Endometrial microvascular endothelial cells (primary cell): ENCODE data around the gene MICAL2. TPM values are rescaled to one million over a fixed set of nuclear protein-coding genes. Genes with fewer than 3 reads are reported as not detected.

Experiments
- in situ Hi-C: cut with HindIII; loops from 2 replicates; pipeline ENCODE4 v1.10.0; 2017; ENCODE audit warnings: low sequenced_read_pairs, low pct_unique_long_range_greater_than_20kb; ENCODE audit errors: inconsistent ontology term
- total RNA-seq: library from RNA; depleted of rRNA; stranded (reverse); fragments of >200 nt; gene quantifications from one replicate; pipeline ENCODE4 v1.2.3, GENCODE V29; 2015; ENCODE audit errors: inconsistent ontology term

The MICAL2 gene
- total RNA-seq, 1 donor from 2014 or later, result 149 TPM

GRCh38 chr11:12175694-12176241, 65.4 kb downstream of the MICAL2 start:
- in situ Hi-C loops, result no loop called here

- in situ Hi-C loops, result no loop called here
Observed at GRCh38 chr11:12176410-12176809, 66.0 kb downstream of the MICAL2 start.

GRCh38 chr11:12177739-12178338, 67.4 kb downstream of the MICAL2 start:
- in situ Hi-C loops, result no loop called here

- in situ Hi-C loops, result no loop called here
Observed at GRCh38 chr11:12179019-12179418, 68.6 kb downstream of the MICAL2 start.

- in situ Hi-C loops, result no loop called here
Observed at GRCh38 chr11:12179531-12179930, 69.1 kb downstream of the MICAL2 start.

DNA sequence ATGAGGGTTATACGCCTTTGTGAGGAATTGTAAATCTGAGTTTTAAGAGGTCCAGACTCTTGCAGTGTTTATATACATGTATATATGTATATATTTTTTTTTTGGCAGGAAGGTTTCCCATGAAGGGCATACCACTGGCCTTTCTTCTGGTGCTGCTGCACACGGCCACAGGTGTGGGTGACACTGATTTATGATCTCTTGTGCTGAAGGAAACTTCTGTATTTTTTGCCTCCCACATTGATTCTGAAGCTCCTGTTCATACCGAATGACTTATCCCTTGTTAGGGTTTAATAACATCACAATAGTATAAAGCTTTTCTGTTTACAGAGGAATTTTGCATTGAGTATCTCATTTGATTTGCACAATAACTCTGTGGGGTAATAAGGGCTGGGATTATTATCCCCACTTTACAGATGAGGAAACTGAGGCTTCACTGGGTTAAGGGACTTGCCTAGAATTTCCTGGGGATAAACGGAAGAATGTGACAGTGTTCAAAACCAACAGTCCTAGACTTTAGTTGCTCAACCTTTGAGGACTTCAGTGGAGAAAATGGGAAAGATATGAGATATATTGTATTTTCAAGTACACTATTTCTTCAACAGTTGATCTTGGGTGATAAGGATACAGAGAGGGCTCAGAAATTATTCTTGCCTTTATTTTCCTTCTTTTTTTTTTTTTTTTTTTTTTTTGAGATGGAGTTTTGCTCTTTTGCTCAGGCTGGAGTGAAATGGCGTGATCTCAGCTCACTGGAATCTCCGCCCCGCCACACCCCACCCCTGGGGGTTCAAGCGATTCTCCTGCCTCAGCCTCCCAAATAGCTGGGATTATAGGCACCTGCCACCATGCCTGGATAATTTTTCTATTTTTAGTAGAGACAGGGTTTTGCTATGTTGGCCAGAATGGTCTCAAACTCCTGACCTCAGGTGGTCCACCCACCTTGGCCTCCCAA, 70.1 kb downstream of the MICAL2 start:
- in situ Hi-C loops, result no loop called here

DNA sequence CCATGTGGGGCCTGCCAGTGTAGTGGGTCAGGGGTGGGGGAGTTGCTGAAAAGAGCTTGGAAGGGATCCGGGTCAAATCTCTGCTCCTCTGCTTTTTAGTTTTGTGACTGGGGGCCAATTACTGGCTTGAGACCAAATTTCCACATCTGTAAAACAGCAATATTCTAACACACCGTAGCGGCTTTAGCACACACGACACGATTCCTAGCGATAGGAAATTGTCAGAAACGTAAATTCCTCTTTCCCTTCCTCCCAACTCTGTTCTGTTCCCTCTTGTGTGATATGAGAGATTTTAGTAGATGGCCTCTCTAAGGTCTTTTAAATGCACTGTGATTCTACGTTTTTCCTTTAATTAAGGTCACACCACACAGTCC, 71.9 kb downstream of the MICAL2 start:
- in situ Hi-C loops, result no loop called here

DNA sequence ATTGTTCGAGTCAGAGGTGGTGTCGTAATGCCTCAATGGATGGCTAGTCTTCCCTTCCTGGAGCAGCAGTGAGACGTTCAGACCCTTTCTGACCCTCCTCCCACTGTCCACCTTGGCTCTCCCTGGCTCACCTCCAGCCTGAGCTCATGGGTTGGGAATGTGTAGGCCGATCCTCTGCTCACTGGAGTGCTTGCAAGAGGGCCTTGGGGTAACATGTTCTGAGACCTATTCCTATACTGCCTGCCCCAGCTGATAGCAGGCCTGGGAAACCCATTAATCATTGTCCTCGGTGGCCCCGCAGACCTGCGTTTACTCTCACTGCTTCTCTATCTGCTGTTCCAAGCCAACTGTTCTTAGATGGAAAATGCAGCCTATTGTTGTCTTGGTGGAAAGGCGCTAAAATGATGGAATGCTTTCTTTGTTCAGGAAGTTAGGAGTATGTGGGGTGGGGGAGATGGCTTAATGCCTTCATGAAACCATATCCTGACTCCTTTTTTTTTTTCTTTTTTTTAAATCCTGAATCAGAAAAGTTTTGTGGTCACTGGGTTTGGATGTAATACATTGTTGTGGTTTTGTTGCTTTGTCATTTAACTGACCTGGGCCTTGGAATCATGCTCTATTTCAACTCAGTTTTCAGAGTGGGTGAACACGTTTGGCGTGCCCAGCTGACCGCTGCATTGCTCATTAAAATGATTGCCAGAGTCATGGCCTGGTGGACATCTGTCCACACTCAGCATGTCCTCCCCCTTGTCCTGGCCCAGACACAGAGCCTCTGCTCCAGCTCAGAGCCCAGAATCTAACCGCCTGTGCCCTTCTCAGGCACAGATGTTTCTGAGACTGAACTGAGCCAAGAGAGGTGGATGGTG, 72.5 kb downstream of the MICAL2 start:
- in situ Hi-C loops, result no loop called here

GRCh38 chr11:12183827-12184620, 73.6 kb downstream of the MICAL2 start:
- in situ Hi-C loops, result no loop called here

DNA sequence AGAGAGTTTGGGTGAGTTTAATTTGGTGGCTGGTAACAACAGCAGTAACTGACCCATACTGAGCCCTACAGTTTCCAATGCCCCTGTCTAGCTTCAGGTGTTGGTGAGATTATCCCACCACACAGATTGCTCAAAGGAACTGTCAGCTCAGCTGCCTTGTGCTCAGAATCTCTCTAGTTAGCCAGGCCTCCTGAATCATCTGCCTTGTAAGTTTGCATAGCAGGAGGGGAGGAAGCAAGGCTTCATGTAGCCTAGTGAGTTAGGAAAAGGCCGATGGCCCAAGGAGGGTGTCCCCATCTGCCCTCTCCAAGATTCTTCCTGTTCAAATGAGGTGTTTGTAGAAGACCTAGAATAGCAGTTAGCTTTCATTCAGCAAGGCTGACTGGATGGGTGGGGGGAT, 74.3 kb downstream of the MICAL2 start:
- in situ Hi-C loops, result no loop called here

DNA sequence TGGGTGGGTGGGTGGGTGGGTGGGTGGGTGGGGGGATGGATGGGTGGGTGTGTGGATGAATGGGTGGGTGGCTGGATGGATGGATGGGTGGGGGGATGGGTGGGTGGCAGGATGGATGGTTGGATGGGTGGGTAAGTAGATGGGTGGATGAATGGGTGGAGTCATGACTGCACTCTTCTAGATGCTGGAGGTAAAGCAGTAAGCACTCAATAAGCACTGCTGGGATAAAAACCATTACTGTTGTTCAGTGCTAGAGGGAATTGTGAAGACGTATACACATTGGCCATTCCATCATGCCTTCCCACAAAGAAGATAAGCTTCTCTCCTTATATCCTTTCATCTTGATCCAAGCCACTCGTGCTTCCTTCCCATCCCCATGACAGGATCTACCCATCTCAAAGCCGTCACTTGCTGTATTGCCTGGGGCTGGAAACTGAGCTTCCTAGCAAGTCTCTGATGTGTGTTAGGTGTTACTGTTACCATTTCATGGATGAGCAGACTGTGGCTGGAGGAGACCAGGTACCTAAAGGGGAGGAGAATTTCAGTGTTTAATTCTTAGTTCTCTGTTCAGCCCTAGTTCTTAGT, 74.8 kb downstream of the MICAL2 start:
- in situ Hi-C loops, result no loop called here

- in situ Hi-C loops, result no loop called here
Observed at GRCh38 chr11:12185914-12186313, 75.5 kb downstream of the MICAL2 start.

DNA sequence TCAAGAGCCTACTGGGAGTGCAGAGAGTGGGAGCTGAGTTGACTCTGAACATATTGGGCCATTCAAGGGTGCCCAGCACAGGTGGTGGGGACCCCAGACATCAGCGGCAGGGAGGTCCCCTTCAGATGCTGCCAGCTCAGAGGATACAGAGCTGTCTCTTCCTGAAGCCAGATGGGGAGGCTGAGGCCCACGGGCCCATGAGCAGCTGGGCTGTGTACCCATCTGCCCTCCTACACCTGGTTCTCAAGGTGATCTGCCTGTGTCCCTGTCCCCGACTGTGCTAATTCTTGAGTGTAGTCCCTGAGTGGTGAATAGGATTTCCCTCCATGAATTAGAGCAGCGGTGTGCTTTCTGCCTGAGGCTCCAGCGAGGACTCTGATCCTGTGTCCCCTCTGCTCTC, 76.3 kb downstream of the MICAL2 start:
- in situ Hi-C loops, result no loop called here

GRCh38 chr11:12187399-12187798, 77.0 kb downstream of the MICAL2 start:
- in situ Hi-C loops, result no loop called here

DNA sequence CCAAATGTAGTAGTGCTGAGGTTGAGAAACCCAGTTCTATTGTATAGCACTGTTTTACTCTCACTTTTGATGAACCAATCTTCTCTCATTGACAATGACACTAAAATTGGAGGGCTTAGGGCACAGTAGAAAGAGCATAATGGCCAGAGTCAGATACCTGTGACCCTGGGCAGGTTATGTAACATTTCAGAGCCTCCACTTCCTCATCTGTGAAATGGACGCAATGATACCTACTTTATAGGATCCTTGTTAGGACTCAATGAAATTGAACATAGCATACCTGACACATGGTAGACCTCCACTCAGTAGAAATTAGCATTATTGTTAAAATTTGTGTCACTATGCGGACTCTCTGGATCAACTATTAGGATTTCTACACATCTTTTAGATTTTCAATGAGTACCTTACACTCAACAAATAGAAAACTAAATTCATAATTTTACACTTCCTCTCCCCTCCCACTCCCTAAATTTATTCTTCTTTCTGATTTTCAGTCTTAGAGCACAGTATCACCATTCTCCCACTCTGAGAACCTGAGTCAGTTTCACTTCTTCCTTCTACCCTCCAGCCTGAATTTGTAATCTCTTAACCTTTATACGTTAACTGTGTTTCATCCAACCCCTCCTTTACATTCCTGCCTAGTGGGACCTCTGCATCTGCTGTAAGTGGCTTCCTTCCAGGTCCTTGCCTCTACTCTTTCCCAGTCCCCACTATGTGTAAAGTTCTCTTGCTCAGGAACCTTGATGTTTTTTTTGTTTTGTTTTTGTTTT, 78.3 kb downstream of the MICAL2 start:
- in situ Hi-C loops, result no loop called here

GRCh38 chr11:12189543-12190235, 79.3 kb downstream of the MICAL2 start:
- in situ Hi-C loops, result no loop called here

DNA sequence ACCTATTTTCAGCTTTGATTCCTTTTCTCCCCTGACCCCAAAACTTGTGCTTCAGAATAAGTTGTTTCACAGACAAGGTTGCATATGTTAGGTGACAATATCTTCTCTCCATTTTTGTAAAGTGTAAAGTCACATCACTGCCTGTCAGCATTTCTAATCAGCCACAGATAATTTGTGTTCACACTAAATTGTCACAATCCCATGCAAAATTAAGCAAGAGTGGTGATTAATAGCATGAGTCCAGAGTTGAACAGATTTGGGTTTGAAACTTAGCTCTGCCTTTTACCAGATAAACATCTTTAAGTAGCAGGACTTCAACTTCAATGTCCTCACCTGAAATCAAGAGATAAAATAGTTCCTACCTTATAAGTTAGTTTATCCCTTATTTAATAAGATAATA, 80.1 kb downstream of the MICAL2 start:
- in situ Hi-C loops, result no loop called here
